ENCODE measurements around the gene MT1B.
"Not testable (repeated sequence)": the region's sequence is repeated elsewhere in the genome, so short reads cannot be mapped to it uniquely, and the experiment has no call there.

MT1B gene

DNA sequence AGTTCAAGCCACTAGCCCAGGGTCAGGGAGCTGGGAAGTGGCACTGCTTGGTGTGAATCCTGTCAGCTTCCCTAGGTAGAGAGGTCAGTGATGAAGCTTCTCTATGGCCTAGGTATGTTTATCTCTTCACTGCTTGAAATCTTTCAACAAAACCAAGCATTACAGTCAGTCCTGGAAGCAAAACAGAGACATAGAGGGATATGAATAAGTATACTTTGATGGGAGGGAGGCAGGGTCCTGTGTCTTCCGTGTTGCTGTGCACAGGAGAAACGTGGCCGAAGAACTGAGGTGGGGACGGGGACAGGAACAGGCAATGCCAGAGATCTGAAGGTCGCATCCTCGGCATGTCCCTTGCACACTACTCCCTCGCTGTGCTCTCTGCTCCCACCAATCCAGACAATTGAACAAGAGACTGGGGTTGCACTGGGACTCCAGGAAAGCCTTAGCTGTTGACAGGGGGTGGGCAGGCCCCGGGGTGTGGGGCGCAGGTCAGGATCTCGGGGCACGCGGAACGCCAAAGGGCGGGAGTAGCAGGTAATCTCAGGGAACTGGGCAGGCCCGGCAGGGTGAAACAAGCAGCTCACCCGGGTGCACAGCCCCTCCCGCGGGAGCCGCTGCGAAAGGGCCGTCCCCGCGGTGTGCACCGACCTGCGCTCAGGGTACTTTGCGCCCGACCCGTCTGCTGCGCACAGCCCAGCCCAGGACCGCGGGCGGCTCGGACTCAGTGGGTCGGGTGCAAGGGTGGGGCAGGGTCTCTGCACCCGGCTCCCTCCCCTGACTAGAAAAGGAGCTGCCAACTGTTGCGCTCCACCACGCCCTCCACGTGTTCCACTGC, 17.5 kb downstream of the MT1B start, which contains the start of gene MT1H:
Gene MT1H, plus strand, starts transcription at position 810 of the 835 bp plus-strand sequence. CDS start 71 bp downstream, outside the sequence.
- no peak for DNase-seq

DNA sequence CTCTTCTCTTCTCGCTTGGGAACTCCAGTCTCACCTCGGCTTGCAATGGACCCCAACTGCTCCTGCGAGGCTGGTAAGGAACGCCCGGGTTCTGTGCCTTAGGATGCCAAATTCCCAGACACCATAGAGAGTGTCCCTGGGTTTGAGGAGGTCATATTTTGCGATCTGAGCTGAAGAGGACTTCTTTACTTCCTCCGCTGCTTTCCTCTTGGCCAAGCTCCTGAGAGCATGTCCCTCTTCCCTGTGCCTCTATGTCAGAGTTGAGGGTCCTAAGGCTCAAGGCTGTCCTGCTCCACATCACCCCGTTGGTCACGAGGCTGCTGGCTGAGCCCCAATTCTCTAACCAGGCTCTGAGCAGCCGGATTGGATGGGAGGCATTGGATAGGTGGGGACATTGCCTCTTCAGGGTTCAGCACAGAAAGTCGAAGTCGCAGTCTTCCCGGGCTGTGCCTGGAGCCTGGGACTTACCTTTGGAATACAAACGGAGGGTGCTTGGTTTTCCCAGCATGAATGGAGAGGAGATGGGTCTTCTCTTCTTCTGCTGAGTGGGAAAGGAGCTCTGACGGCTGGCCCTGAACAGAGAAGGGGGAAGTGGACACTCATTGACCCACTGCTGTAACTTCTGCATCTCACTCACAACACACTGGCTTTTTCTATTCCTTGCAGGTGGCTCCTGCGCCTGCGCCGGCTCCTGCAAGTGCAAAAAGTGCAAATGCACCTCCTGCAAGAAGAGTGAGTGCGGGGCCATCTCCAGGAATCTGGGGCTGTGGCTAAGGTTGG, 18.3 kb downstream of the MT1B start:
- DNase-seq: no peak

DNA sequence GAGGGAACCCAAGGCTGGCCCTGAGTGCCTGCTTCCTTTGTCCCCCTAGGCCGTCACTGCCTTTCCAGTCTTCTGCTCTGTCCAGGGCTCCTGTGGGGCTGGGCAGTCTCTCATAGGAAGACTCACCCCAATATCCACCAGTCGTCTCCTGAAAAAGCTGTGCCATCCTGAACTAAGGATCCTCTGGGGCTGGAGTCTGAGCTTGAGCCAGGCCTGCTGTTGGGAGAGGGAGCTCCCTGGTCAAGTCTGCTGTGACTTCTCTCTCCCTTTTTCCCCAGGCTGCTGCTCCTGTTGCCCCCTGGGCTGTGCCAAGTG, 18.9 kb downstream of the MT1B start:
- no peak for DNase-seq

DNA sequence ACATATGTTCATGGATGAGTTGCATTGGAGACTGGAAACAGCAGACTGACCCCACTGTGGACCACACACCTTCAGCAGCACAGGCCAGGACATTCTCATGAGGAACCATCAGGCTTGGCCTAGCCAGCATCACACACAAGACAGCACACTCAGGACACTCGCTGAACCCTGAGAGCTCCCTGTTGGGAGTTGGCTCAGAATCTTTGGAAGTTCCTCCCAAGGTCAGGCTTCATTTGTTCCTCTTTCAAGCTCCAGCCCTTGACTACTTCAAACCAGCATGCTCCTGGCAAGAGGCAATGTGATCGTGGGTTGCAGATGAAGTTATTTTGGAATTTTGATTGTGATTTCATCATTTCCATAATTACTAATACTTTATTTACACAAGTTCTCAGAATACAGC, 20.0 kb downstream of the MT1B start:
- DNase-seq: not testable (repeated sequence)

DNA sequence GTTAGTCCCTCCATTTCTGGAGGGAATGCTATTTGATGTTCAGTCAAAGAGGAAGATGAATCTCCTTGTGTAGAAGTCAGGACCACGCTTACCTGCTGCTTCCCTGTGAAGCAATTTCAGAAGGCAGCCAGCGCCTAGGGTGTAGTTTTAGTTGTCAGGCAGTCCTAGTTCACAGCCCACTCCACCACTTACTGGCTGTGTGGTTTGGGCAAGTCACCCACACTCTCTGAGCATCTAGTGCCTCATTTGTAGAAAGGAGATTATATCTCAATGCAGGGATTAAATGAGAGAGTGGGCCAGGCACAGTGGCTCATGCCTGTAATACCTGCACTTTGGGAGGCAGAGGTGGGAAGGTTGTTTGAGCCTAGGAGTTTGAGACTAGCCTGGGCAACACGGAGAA, 20.5 kb downstream of the MT1B start:
- not testable (repeated sequence) for DNase-seq

DNA sequence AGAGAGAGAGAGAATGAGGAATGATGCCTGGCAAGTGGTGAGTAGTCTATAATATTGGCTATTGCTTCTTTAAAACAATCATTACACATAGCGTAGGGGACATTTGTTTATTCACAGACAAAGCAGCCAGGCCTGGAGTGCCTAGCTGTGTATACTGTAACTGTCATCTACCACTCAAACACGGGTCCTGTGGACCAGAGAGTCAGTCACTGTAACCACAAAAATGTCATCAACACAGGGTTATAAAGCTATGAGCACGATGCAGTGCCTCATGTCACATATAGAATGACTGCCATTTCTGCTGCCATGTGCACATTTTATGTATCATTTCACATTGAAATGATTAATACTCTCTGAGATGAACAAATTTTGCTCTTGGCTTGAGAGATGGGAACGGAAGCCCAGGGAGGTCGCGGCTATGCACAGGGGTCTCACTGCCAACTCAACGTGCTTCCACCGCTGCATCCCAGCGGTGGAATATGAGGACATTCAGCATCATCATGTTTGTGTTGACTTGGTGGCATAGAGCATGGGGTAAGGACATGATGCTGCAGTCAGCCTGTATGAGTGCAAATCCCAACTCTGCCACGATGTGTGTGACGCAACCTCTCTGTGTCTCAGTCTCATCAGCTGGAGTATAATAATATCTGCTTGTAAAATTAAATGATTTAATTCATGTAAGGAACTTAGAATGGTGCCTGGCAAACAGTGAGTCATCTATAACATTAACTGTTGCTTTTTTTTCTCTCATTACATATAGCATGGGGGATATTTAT, 21.3 kb downstream of the MT1B start:
- DNase-seq: no peak

DNA sequence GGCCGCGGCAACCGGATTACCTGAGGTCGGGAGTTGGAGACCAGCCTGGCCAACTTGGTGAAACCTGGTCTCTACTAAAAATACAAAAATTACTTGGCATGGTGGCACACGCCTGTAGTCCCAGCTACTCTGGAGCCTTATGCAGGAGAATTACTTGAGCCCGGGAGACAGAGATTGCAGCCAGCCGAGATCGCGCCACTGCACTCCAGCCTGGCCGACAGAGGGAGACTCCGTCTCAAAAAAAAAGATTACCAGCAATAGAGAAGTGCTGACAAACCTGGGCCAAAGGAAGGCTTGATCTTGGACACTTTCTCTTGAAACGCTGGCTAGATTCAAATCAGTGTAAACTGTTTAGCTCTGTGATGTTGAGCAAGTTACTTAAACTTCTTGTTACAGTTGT, 22.2 kb downstream of the MT1B start:
- no peak for DNase-seq

DNA sequence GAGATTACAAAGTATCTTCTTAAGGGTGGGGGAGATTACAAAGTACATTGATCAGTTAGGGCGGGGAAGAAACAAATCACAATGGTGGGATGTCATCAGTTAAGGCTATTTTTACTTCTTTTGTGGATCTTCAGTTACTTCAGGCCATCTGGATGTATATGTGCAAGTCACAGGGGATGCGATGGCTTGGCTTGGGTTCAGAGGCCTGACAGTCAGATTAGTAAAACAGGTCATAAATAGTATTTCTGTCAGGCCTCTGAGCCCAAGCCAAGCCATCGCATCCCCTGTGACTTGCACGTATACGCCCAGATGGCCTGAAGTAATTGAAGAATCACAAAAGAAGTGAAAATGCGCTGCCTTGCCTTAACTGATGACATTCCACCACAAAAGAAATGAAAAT, 22.9 kb downstream of the MT1B start:
- not testable (repeated sequence) for DNase-seq

DNA sequence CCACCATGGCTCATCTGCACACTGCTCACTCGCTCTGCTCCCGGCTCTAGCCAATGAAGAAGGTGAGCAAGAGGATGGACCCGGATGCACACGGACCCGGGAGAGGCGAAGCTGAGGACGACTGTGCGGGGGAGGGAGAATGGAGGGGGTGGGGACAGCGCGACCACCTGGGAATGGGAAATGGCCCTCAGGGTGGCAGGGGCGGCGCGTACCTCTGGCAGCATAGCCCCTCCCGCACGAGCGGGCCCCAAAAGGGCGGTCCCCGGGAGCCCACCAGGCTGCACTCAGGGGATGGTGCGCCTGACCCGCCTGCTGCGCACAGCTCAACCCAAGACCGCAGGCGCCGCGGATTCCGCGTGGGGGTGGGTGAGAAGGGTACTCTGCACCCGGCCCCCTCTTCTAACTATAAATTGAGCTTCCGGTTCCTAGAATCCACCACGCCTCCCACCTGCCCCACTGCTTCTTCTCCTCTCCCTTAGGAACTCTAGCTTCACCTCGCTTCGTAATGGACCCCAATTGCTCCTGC, 24.1 kb downstream of the MT1B start:
- no peak for DNase-seq

DNA sequence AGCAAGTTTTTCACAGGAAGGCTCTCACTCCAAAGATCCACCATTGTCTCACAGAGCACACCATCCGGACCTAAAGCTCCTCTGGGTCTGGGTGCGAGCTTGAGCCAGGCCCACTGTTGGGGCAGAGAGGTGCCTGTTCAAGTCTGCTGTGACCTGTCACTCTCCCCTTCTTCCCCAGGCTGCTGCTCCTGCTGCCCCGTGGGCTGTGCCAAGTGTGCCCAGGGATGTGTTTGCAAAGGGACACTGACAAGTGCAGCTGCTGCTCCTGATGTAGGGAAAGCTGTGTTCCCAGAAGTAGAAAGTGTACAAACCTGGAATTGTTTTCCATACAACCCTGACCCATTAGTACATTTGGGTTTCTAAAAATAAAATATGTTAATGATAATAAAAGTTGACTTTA, 25.8 kb downstream of the MT1B start:
- DNase-seq: no peak

DNA sequence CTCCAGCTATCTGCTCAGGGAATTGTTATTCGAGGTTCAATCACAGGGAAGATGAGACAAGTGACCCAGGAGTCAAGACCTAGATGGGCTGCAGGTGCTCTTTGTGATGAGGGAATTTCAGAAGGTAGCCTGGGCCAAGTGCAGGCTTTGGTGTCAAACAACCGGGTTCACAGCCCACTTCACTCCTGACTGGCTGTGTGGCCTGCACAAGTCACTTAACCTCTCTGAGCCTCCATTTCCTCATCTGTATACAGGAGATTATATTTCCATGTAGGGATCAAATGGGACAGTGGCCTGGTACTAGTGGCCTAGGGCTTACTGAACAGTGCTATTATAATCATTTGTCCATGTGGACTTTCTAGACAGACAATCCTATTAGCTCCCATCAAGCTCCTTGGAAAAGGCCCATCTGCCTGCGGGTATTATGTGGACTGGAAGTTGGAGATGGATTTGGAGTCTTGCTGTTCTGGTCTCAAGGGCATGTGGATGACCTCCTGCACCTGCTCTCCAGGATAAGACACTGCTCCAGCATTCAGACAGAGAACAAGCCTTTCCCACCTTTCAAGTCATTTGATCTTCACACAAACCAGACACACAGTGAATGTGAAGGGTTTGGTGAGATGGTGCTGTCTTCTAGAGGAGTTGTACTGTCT, 27.5 kb downstream of the MT1B start:
- no peak for DNase-seq

DNA sequence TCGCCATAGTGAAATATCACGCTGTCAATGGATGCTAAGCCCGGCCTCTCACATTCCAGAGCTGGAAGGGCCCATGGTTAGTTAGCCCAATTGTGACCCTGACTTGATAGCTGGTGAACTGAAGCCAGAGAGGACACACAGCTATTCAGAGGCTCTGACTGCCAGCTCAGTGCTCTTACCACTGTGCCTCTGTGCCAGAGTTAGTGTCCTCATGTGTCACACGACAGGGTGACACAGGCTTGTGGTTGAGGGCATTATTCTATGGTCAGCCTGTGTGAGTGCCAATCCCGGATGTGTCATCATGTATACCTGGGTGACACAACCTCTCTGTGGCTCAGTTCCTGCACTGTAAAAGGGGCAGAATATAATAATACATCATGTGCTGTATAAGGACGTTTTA, 28.1 kb downstream of the MT1B start:
- no peak for DNase-seq

DNA sequence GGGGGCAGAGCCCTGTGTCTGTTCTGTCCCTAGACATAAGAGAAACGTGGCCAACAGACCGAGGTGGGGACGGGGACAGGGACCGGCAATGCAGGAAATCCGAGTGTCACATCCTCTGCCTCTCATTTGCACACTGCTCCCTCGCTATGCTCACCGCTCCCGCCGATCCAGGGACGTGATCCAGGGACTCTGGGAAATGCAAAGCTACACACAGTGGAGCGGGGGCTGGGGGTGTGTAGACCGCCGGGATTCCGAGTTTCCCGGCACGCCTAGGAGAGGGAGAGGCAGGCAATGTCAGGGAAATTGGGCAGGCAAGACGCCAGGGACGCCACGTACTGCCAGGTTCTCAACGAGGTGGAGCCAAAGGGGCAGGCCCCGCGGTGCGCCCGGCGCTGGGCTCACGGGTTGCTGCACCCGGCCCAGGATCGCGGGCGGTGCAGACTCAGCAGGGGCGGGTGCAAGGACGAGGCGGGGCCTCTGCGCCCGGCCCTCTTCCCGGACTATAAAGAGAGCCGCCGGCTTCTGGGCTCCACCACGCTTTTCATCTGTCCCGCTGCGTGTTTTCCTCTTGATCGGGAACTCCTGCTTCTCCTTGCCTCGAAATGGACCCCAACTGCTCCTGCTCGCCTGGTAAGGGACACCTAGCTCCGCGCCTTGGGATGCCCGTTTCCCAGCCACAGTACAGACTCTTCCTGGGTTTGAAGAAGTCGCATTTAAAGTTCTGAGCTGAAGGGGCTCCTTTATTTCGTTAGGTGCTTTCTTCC, 30.4 kb downstream of the MT1B start, which contains the start of gene MT1X:
Gene MT1X, plus strand, starts transcription at position 532 of the 764 bp plus-strand sequence. Its CDS starts 71 bp downstream, at position 603.
- peak; percentile 92 for DNase-seq

DNA sequence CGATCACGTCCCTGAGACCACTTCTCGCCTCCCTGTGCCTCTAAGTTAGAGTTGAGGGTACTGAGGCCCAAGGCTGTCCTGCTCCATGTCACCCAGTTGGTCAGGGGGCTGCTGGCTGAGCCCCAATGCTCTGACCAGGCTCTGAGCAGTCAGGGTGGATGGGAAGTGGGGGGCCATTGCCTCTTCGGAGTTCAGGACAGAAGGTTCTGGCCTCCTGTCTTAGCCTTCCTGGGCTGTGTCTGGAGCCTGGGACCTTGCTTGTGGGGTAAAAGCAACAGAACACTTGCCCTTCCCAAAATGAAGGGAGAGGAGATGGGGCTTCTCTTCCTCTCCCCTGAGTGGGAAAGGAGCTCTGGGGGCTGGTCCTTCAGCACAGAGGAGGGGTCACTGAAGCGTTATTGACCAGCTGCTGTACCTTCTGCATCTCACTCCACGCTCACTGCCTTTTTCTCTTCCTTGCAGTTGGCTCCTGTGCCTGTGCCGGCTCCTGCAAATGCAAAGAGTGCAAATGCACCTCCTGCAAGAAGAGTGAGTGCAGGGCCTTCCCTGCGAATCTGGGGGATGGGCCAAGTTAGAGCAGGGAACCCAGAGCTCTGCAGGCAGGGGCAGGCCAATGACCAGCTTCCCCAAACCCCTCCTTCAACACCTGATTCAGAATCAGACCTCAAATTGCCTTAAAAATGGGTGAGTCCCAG, 31.2 kb downstream of the MT1B start:
- no peak for DNase-seq

DNA sequence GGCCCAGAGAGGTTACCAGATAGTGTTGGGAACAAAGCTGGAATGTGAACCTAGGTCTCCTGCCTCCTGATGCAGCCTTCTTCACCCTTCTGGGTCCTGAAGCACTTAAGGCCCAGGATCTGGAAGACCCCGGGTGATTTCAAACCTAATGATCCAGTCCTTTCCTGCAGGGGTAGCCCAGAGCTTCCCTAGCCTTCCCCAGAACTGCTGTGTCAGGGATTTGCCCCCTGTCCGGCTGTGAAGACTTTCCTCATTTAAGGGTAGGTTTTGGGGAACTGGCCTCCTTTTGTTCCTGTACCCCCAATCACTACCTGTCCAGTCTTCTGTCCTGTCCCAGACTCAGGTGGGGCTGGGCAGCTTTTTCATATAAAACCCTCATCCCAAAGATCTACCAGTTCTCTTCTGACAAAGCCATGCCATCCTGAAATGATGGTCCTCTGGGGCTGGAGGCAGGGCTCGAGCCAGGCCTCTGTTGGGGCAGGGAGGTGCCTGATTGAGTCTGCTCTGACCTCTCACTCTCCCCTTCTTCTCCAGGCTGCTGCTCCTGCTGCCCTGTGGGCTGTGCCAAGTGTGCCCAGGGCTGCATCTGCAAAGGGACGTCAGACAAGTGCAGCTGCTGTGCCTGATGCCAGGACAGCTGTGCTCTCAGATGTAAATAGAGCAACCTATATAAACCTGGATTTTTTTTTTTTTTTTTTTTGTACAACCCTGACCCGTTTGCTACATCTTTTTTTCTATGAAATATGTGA, 31.9 kb downstream of the MT1B start:
- no peak for DNase-seq

DNA sequence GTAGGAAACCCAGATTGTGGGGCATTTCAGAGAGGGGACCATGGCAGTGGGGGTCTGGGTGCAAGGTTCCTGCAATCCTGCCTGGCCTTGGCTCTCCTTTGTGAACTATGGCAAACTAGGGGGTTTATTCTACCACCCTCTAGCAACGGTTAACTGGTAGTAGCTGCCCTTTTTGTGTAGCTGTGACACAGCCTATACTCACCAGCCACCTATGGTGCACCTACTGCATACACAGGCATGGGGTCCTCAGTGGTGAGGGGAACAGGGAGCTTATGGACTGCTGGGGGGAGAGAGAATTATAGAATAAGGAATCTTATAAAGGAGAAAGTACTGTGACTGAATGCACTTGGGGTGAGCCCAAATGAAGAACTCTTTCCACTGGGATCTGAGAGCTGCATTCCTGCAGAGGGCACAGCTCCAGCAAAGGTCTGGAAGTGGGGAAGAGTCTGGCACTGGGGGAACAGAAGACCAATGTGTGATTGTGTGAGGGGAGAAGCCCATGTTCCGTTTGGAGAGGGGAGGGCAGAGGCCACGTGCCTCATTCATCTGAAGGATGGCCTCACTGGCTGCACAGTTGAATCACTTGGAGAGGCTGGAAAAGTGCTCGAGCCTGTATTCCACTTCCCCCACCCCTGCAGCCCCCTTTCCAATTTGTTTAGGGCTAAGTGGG, 32.7 kb downstream of the MT1B start:
- no peak for DNase-seq

DNA sequence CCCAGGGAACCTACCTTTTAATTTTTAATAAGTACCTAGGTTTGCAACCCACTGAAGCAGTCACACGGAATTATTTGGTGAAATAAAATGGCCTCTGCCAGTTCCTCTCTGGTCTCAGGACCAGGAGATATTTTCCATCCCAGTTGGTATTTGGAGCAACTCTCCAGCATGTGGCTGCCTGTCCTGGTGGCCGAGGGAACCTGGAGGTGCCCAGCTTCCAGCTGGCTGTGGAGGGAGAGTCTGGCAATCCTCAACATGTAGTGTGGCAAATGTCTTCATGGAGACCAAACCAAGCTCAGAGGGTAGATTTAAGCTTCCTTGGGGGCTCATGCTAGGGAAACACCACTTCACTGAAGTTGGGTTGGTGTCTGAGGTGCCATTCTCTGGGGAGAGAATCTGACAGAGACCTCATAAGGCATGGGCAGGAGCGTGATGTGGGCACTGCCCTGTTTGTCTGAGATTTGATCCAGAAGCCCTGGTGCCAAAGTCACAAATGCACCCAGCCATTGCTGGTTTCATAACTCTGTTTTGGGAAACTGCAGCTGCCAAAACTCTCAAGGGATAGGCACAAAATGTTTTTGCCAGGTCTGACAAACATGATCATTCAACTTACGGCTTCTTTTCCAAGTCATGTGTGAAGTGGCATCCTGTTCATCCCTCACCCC, 33.4 kb downstream of the MT1B start:
- DNase-seq: no peak

DNA sequence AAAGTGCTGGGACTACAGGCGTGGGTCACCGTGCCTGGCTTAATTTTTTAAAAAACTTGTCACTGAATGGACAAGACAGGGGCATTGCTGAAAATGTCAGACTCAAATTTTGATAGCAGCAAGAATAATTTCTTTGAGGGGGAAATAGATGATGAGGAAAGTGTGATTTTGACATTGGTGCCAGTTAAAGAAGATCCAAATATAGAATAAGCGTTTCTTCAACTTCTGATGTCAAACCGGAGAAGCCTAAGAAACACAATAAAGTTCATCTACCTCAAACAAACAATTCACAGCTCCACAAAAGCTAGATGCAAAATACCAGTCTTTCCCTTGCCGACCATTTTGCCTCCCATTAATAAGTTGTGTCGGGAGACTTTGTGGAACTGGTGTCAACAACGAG, 35.1 kb downstream of the MT1B start:
- no peak for DNase-seq

DNA sequence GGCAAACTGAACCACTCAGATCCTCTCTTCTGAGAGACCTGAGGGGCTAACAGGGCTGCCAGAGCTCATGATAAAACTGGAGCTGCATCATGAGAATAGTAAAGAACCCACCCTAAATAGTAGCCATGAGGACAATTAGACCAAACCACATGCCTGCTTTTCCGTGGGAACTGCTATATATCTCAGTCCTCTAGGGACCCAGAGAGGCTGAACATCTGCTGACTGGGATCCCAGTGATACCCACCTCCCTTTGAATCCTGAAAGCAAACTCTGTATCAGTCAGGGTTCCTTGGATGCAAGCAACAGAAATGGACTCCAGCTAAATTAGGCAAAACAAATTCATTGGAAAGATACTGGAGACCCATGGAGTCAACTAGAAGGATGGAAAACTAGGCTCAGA, 37.1 kb downstream of the MT1B start:
- no peak for DNase-seq

Data from left hindlimb (tissue), 1 donor.